Sigmoid colon (tissue), 7 donors: ENCODE results near the gene RMND1. TPM values are rescaled to one million over a fixed set of nuclear protein-coding genes. Genes with fewer than 3 reads are reported as not detected.
A peak's percentile ranks its signal among the peaks of the same experiment; 100 is the strongest.

Experiments
- DNase-seq: peaks from one replicate; pipeline ENCODE4 v3.0.0-alpha.2; 2019
- H3K27ac ChIP-seq, 4 donors: fragments of 200-600 bp; sonication (generic); one replicate each; pipeline ENCODE4 v1.5.1; 2016 to 2019; ENCODE audit warnings: mild to moderate bottlenecking in 1 of 4
- H3K27me3 ChIP-seq, 3 donors: fragments of 200-600 bp; sonication (generic); one replicate each; pipeline ENCODE4 v1.5.1; 2019; ENCODE audit warnings: mild to moderate bottlenecking in 1 of 3
- H3K36me3 ChIP-seq, 4 donors: fragments of 200-600 bp; sonication (generic); one replicate each; pipeline ENCODE4 v1.5.1; 2016 to 2019
- H3K4me1 ChIP-seq, 4 donors: fragments of 200-600 bp; sonication (generic); one replicate each; pipeline ENCODE4 v1.5.1; 2017 to 2019
- H3K4me3 ChIP-seq, 4 donors: fragments of 200-600 bp; sonication (generic); one replicate each; pipeline ENCODE4 v1.5.1; 2017 to 2019; ENCODE audit warnings: mild to moderate bottlenecking in 2 of 4, moderate library complexity in 1 of 4
- H3K9me3 ChIP-seq, 4 donors: fragments of 200-600 bp in 3 of 4; sonication (generic) in 3 of 4; one replicate each; pipeline versions ENCODE4 v1.5.1 to v1.6.1; 2013 to 2019
- CTCF ChIP-seq, 4 experiments: fragments of 450-650 bp in 3 of 4; fragments of 200-600 bp in 1 of 4; IDR thresholded peaks; one replicate each; pipeline ENCODE4 v1.5.1; 2016 to 2019; ENCODE audit warnings: antibody characterized with exemption in 4 of 4, mild to moderate bottlenecking in 3 of 4, moderate library complexity in 2 of 4
- EP300 ChIP-seq, 4 donors: sonication (generic); formaldehyde crosslinking; IDR thresholded peaks; one replicate each; pipeline ENCODE4 v1.6.1; 2017; ENCODE audit warnings: antibody characterized with exemption in 4 of 4
- POLR2A ChIP-seq, 2 donors: fragments of 450-650 bp; IDR thresholded peaks; one replicate each; pipeline ENCODE4 v1.6.1; 2016; ENCODE audit warnings: antibody characterized with exemption in 2 of 2, mild to moderate bottlenecking in 2 of 2, moderate library complexity in 2 of 2
- POLR2AphosphoS5 ChIP-seq, 4 donors: sonication (generic); formaldehyde crosslinking; IDR thresholded peaks; one replicate each; pipeline ENCODE4 v1.6.1; 2017; ENCODE audit warnings: antibody characterized with exemption in 4 of 4
- WGBS, 2 donors: extraction: QIAGEN DNeasy Blood & Tissue Kit; methylation state at CpG; one replicate each; pipeline ENCODE4 v1.1.7; 2013; 5-methylcytosine and 5-hydroxymethylcytosine counted together
- intact Hi-C: fragments of 100-400 bp; cut with DNase I; formaldehyde crosslinking; loops from one replicate; pipeline ENCODE4 v1.15.1; 2023
- polyA plus RNA-seq, 3 donors: library from polyadenylated mRNA; stranded (reverse); fragments of 200-250 nt; gene quantifications; one replicate each; pipeline ENCODE4 v1.2.3, GENCODE V29; 2013
- total RNA-seq, 4 donors: library from RNA; depleted of rRNA; stranded (reverse); fragments of >200 nt; gene quantifications; one replicate each; pipeline ENCODE4 v1.1.0, GENCODE V29; 2016
- donor health status: healthy with polysubstance abuse.
- donor health status: Bipolar disorder and iron deficiency.
- donor health status: healthy.

RMND1 gene
- total and polyA plus RNA-seq, 7 donors, result 12.4 to 26.3 (median 16.9) TPM

DNA sequence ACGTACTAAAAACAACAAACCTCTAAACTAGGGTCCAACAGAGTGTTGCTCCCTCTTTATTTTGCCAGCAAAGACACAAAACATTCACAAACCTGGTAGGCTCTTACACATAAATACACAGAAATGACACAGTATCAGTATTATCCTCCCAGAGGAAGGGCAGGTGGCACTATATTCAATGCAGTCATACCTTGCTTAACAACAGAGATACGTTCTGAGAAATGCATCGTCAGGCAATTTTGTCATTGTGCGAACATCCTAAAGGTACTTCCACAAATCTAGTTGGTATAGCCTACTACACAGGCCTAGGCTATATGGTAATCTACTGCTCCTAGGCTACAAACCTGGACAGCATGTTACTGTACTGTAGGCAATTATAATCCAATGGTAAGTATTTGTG is 70.2 kb downstream of the RMND1 start:
- Histone ChIP-seq H3K36me3 (peaks cover 0 to 3% (median 0%) of the 10 kb centered on the region in 4 donors), H3K9me3 (no peaks in the 10 kb centered on the region), H3K4me3 (no peak overlapping the region), H3K4me1 (peaks cover 0 to 9% (median 0%) of the 10 kb centered on the region in 4 donors), H3K27me3 (no peaks in the 10 kb centered on the region), H3K27ac (no peak overlapping the region)
- TF ChIP-seq POLR2AphosphoS5 (IDR thresholded peaks at IDR 0.05) (no peak), EP300 (IDR thresholded peaks at IDR 0.05) (no peak), CTCF (IDR thresholded peaks at IDR 0.05) (no peak), POLR2A (IDR thresholded peaks at IDR 0.05) (no peak)
- 86 to 88% methylated on average over 4 of the region's 4 CpGs for WGBS, 2 donors
- no peak for DNase-seq
- intact Hi-C loops, result no loop called here

- intact Hi-C loops, result no loop called here
- no peak for DNase-seq
- TF ChIP-seq POLR2AphosphoS5 (IDR thresholded peaks at IDR 0.05) (no peak), EP300 (IDR thresholded peaks at IDR 0.05) (no peak), POLR2A (IDR thresholded peaks at IDR 0.05) (no peak), CTCF (IDR thresholded peaks at IDR 0.05) (no peak)
- WGBS, 2 donors, result 95% methylated on average over 1 of the region's 1 CpG
- Histone ChIP-seq H3K4me1 (peaks cover 0 to 9% (median 0%) of the 10 kb centered on the region in 4 donors), H3K27ac (no peak overlapping the region), H3K4me3 (no peak overlapping the region), H3K36me3 (peaks cover 0 to 3% (median 0%) of the 10 kb centered on the region in 4 donors), H3K9me3 (no peaks in the 10 kb centered on the region), H3K27me3 (no peaks in the 10 kb centered on the region)
Observed at GRCh38 chr6:151380848-151381205, 71.1 kb downstream of the RMND1 start.

DNA sequence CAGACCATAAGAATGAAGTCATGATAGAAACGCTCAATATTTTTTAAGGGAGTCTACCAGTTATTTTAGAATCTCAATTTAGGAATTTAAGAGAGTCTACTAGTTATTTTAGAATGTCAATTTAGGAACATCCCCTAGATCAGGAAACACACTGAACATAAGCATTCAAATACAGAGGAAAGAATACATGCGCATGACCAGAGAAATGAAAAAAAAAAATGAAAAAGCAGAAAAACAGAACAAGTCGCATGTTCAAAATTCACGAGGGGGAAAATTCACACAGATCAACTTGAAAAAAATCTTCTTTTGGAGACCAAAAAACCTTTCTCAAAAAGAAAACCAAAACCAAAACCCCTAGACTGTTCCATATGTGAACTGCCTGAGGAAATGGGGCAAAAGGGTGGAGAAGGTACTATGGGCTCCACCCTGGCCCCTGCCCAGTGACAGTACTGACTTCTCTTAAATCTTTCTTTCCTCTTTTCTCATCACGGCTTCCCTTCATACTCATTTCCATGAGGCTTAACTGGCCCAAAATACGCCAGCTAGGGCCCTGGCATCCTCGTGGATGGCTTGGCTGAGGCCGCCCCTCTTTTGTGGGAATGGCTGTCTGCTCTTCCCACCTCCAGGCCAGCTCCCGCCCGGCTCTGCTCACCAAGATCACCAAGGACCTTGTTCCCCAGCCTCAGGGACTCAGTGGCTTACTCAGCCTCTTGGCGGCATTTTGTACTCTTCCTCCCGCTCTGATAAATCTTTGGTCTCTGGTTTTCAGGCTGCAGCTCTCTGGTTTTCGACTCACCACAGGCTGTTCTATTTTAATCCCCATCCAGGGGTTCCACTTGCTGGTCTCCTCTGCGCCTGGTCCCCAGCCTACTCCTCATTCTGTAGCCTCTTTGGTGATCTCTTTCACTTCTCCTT is 71.7 kb downstream of the RMND1 start:
- Histone ChIP-seq H3K4me3 (no peak overlapping the region), H3K4me1 (peaks cover 0 to 9% (median 0%) of the 10 kb centered on the region in 4 donors), H3K9me3 (no peaks in the 10 kb centered on the region), H3K36me3 (peaks cover 0 to 3% (median 0%) of the 10 kb centered on the region in 4 donors), H3K27ac (peak overlapping the region in 1 of 4 donors; percentile 17), H3K27me3 (no peaks in the 10 kb centered on the region)
- DNase-seq, result no peak
- TF ChIP-seq EP300 (IDR thresholded peaks at IDR 0.05), result no peak
- no peak for TF ChIP-seq POLR2AphosphoS5 (IDR thresholded peaks at IDR 0.05)
- no peak for TF ChIP-seq CTCF (IDR thresholded peaks at IDR 0.05)
- TF ChIP-seq POLR2A (IDR thresholded peaks at IDR 0.05), result no peak
- WGBS, 2 donors, result 73 to 88% methylated on average over 14 of the region's 14 CpGs
- intact Hi-C loops, result no loop called here

DNA sequence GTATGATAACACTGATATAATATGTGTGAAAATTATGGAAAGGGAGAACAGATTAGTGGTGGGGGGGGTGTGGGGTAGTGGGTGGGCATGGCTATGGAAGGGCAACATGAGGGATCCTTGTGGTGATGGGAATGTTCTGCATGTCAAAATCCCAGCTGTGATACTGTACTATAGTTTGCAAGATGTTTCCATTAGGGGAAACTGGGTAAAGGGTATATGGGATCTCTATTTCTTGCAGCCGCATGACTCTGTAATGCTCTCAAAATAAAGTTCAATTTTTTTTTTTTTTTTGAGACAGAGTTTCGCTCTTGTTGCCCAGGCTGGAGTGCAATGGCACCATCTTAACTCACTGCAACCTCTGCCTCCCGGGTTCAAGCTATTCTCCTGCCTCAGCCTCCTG is 74.8 kb downstream of the RMND1 start:
- intact Hi-C loops, result no loop called here
- no peak for TF ChIP-seq POLR2AphosphoS5 (IDR thresholded peaks at IDR 0.05)
- TF ChIP-seq POLR2A (IDR thresholded peaks at IDR 0.05), result no peak
- TF ChIP-seq CTCF (IDR thresholded peaks at IDR 0.05), result no peak
- TF ChIP-seq EP300 (IDR thresholded peaks at IDR 0.05), result no peak
- no peak for DNase-seq
- no peak overlapping the region for H3K4me3 ChIP-seq
- H3K36me3 ChIP-seq, result peaks cover 0 to 7% (median 2%) of the 10 kb centered on the region in 4 donors
- H3K27ac ChIP-seq, result no peak overlapping the region
- H3K9me3 ChIP-seq, result no peaks in the 10 kb centered on the region
- peaks cover 0 to 9% (median 2%) of the 10 kb centered on the region in 4 donors for H3K4me1 ChIP-seq
- H3K27me3 ChIP-seq, result no peaks in the 10 kb centered on the region
- 81 to 85% methylated on average over 3 of the region's 3 CpGs for WGBS, 2 donors
